ENCODE data around the gene PAM.

DNA sequence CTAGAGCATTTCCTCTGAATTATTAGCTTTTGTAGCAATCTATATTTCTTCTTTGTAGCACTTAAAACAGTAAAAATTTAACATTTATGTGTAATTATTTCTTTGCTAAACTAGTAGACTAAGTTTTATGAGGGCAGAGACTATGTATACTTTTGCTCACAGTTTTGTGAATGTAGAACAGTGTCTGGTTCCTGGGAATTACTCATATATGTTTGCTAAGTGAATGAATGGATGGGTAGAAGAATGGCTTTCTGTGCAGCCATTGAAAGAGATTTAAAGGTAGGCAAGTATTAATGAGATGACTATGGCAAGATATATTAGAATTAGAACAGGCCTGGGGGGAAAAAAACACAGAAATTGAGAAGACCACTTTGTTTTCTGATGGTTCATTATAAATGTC, 140.1 kb downstream of the PAM start:
- TF ChIP-seq, protein P1, sequence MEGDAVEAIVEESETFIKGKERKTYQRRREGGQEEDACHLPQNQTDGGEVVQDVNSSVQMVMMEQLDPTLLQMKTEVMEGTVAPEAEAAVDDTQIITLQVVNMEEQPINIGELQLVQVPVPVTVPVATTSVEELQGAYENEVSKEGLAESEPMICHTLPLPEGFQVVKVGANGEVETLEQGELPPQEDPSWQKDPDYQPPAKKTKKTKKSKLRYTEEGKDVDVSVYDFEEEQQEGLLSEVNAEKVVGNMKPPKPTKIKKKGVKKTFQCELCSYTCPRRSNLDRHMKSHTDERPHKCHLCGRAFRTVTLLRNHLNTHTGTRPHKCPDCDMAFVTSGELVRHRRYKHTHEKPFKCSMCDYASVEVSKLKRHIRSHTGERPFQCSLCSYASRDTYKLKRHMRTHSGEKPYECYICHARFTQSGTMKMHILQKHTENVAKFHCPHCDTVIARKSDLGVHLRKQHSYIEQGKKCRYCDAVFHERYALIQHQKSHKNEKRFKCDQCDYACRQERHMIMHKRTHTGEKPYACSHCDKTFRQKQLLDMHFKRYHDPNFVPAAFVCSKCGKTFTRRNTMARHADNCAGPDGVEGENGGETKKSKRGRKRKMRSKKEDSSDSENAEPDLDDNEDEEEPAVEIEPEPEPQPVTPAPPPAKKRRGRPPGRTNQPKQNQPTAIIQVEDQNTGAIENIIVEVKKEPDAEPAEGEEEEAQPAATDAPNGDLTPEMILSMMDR (conservative IDR thresholded peaks at IDR 0.05; ENCODE audit: low read length), result no peak
- TF ChIP-seq EZH2phosphoT487 (IDR thresholded peaks at IDR 0.05; ENCODE audit: borderline replicate concordance, low read depth, low read length), result no peak

Data from OCI-LY7 (cell line).